Measurements from ENCODE around the gene PHYHD1. TPM values are rescaled to one million over a fixed set of nuclear protein-coding genes. Genes with fewer than 3 reads are reported as not detected.

Gene PHYHD1
- total RNA-seq, 1 experiment from 2014 or later, result 0.32 TPM

DNA sequence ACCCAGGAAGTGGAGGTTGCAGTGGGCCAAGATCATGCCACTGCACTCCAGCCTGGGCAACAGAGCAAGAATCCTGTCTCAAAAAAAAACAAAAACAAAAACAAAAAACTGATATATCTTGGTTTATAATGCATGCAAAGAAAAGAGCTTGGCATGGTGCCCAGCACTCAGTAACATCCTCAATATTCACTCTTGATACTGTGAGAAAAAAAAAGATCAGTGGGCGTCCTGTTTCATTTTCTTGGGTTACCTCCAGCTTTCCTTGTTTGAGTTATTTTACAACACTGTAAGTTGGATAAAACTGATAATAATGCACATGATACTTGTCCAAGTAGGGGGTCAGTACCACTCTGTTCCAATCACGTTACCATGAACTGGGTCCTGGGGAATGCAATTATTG lies 7.8 kb downstream of the PHYHD1 start:
- Histone ChIP-seq H3K9ac (ENCODE audit: low read length) (no peak overlapping the region), H3K4me1 (ENCODE audit: control insufficient read depth in 1 of 2, insufficient read depth in 2 of 2, low read length in 2 of 2) (peaks cover 4 to 10% of the 10 kb centered on the region in 2 experiments; a peak in 3 of 4 replicates), H3K4me3 (replicated peaks in 1 of 2; ENCODE audit: low read depth in 1 of 2, low read length in 2 of 2) (no peak overlapping the region), H3K9me2 (ENCODE audit: insufficient read depth) (no peaks in the 10 kb centered on the region), H4K20me1 (ENCODE audit: insufficient read depth) (no peaks in the 10 kb centered on the region), H3K79me2 (ENCODE audit: insufficient read depth, low read length) (no peaks in the 10 kb centered on the region), H3K9me3 (ENCODE audit: control insufficient read depth in 1 of 2, insufficient read depth in 1 of 2, low read depth in 1 of 2, low read length in 2 of 2) (no peaks in the 10 kb centered on the region), H2AFZ (ENCODE audit: low read depth, low read length, poor library complexity, severe bottlenecking) (no peak overlapping the region), H3K4me2 (ENCODE audit: low read length) (no peak overlapping the region), H3K27ac (ENCODE audit: low read depth, low read length) (no peak overlapping the region), H3K27me3 (ENCODE audit: insufficient read depth, low read length) (no peaks in the 10 kb centered on the region), H3K36me3 (ENCODE audit: control insufficient read depth in 1 of 2, insufficient read depth in 2 of 2, low read length in 2 of 2) (no peaks in the 10 kb centered on the region)
- ChIA-PET RAD21 (ENCODE audit: low non-redundant PET in 1 of 2, low total read pairs in 2 of 2, uncharacterized antibody in 2 of 2, unreplicated experiment in 2 of 2) (interaction anchor here in 1 of 2 experiments (1.9 kb wide), 1 partner anchor 110 kb away, joined by 4 read pairs; the partner anchor contains the start of gene ENDOG), CTCF (interaction anchor here (0.8 to 3.5 kb wide), 14 partner anchors 9 to 293 kb away, joined by 3 to 20 read pairs (median 4); partner anchors contain the start of genes ENDOG, SPOUT1 and ZDHHC12), POLR2A (interaction anchor here (0.9 kb wide), 1 partner anchor 20 kb away, joined by 3 read pairs; no protein-coding TSS in a partner anchor)
- no peak for ATAC-seq
- TF ChIP-seq EZH2phosphoT487 (IDR thresholded peaks at IDR 0.05; ENCODE audit: borderline replicate concordance) (no peak), EGR1 (IDR thresholded peaks at IDR 0.05; ENCODE audit: low read depth) (no peak), ATF3 (IDR thresholded peaks at IDR 0.05) (no peak), ZNF274 (IDR thresholded peaks at IDR 0.05; ENCODE audit: low read depth, low read length) (no peak), FOSL1 (IDR thresholded peaks at IDR 0.05; ENCODE audit: low read depth) (no peak), JUND (IDR thresholded peaks at IDR 0.05) (no peak), SRF (IDR thresholded peaks at IDR 0.05; ENCODE audit: low read depth) (no peak), SIN3A (IDR thresholded peaks at IDR 0.05; ENCODE audit: low read depth) (no peak), ZFX (IDR thresholded peaks at IDR 0.05) (no peak), POLR2AphosphoS5 (IDR thresholded peaks at IDR 0.05; ENCODE audit: low read depth, low read length) (no peak), CBX3 (IDR thresholded peaks at IDR 0.05; ENCODE audit: low read depth) (no peak), ZBTB33 (IDR thresholded peaks at IDR 0.05; ENCODE audit: extremely low read depth, insufficient replicate concordance, low read length) (no peak), YY1 (IDR thresholded peaks at IDR 0.05; ENCODE audit: extremely low read depth, insufficient replicate concordance, low read depth, low read length) (no peak)
- TF ChIP-seq, protein P1, sequence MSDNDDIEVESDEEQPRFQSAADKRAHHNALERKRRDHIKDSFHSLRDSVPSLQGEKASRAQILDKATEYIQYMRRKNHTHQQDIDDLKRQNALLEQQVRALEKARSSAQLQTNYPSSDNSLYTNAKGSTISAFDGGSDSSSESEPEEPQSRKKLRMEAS (IDR thresholded peaks at IDR 0.05), result no peak
- intact Hi-C loops (cut with micrococcal nuclease), result loop anchor here (1.0 to 5.0 kb wide), 4 partner anchors 65 to 281 kb away; no protein-coding TSS in a partner anchor
- no peak for DNase-seq (ENCODE audit: low read depth, low spot score)
- no TSS peak for BruUV-seq (replicated peaks)

Measured in HCT116 (cell line).